GM06990 (cell line): ENCODE measurements around the gene KRTAP1-4.
"Not testable (repeated sequence)": the region's sequence is repeated elsewhere in the genome, so short reads cannot be mapped to it uniquely, and the experiment has no call there.

Experiments
- DNase-seq: peaks from one replicate; pipeline ENCODE4 v3.0.0-alpha.2; 2011; ENCODE audit not compliant: insufficient read length; ENCODE audit errors: extremely low read depth
- H3K27me3 ChIP-seq: replicated peaks from 2 replicates; pipeline ENCODE4 v1.6.0; 2011; ENCODE audit warnings: low read length; ENCODE audit not compliant: control insufficient read depth, insufficient read depth
- H3K36me3 ChIP-seq: 2 replicates; pipeline ENCODE4 v1.5.1; 2011; ENCODE audit warnings: low read length; ENCODE audit not compliant: control insufficient read depth, insufficient read depth
- H3K4me3 ChIP-seq: replicated peaks from 2 replicates; pipeline ENCODE4 v1.5.1; 2011; ENCODE audit warnings: low read depth, mild to moderate bottlenecking, control low read depth, low read length
- CTCF ChIP-seq: IDR thresholded peaks from 2 replicates; pipeline ENCODE4 v1.5.1; 2011; ENCODE audit warnings: low read length, control low read depth, mild to moderate bottlenecking, inconsistent platforms; ENCODE audit not compliant: insufficient read depth, poor library complexity, severe bottlenecking

The KRTAP1-4 gene

GRCh38 chr17:41052566-41052965, 22.6 kb upstream of the KRTAP1-4 start:
- no peaks in the 10 kb centered on the region for H3K27me3 ChIP-seq
- no peak overlapping the region for H3K4me3 ChIP-seq
- H3K36me3 ChIP-seq = no peaks in the 10 kb centered on the region
- no peak for TF ChIP-seq CTCF
- DNase-seq = no peak

GRCh38 chr17:41049110-41049509, 19.1 kb upstream of the KRTAP1-4 start:
- no peaks in the 10 kb centered on the region for H3K36me3 ChIP-seq
- no peak for TF ChIP-seq CTCF
- no peak for DNase-seq
- no peak overlapping the region for H3K4me3 ChIP-seq
- H3K27me3 ChIP-seq = no peaks in the 10 kb centered on the region

- no peak for DNase-seq
- no peaks in the 10 kb centered on the region for H3K36me3 ChIP-seq
- H3K4me3 ChIP-seq = no peak overlapping the region
- no peak for TF ChIP-seq CTCF
- no peaks in the 10 kb centered on the region for H3K27me3 ChIP-seq
These were observed 18.4 kb upstream of the KRTAP1-4 start for GRCh38 chr17:41048441-41048840.

- not testable (repeated sequence) for H3K27me3 ChIP-seq, DNase-seq, H3K36me3 ChIP-seq, H3K4me3 ChIP-seq
These were observed 16.9 kb upstream of the KRTAP1-4 start, which contains the start of gene KRTAP2-1 for GRCh38 chr17:41046735-41047465. TSS of gene KRTAP2-1 (minus strand) at chr17:41047316. CDS start at chr17:41047267, 49 bp downstream.

- DNase-seq = no peak
- Histone ChIP-seq H3K36me3 (no peaks in the 10 kb centered on the region), H3K27me3 (no peaks in the 10 kb centered on the region), H3K4me3 (no peak overlapping the region)
- TF ChIP-seq CTCF = no peak
These were observed 13.0 kb upstream of the KRTAP1-4 start for GRCh38 chr17:41042953-41043352.

- not testable (repeated sequence) for H3K36me3 ChIP-seq, DNase-seq, H3K4me3 ChIP-seq, H3K27me3 ChIP-seq
These were observed 11.0 kb upstream of the KRTAP1-4 start, which contains the start of gene KRTAP1-1 for GRCh38 chr17:41040783-41041571. TSS of gene KRTAP1-1 (minus strand) at chr17:41041450. CDS start at chr17:41041397, 53 bp downstream.
